GM12878 (cell line): ENCODE data around the gene DNAJC3. TPM values are rescaled to one million over a fixed set of nuclear protein-coding genes. Genes with fewer than 3 reads are reported as not detected.
"Not testable (repeated sequence)": the region's sequence is repeated elsewhere in the genome, so short reads cannot be mapped to it uniquely, and the experiment has no call there.

Experiments
- ATAC-seq: fragments of 200-7000 bp; cut with Tn5 transposase; 3 replicates; pipeline ENCODE4 v1.9.1; 2020; ENCODE audit warnings: mild to moderate bottlenecking, moderate library complexity
- BruUV-seq: library from RNA; stranded (reverse); fragments of 400-500 nt; replicated peaks from 2 replicates; lab custom pipeline; 2021; lab: Mats Ljungman, UMichigan
- CTCF ChIA-PET: fragments of 300-600 bp; sonication (Branson Sonifier 250); formaldehyde crosslinking; extraction: SDS; loops from one replicate; lab custom pipeline; 2021; ENCODE audit warnings: inconsistent platforms; lab: Yijun Ruan, JAX
- POLR2A ChIA-PET: fragments of 350-600 bp; formaldehyde crosslinking; extraction: SDS; loops from one replicate; lab custom pipeline; 2021; ENCODE audit warnings: inconsistent platforms; lab: Charles Lee
- RAD21 ChIA-PET: fragments of 300-600 bp; sonication (Branson Sonifier 250); formaldehyde crosslinking; loops from one replicate; lab custom pipeline; 2023; ENCODE audit warnings: antibody characterized with exemption; ENCODE audit not compliant: unreplicated experiment; lab: Charles Lee
- SMC1A ChIA-PET: fragments of 300-600 bp; sonication (Branson Sonifier 250); formaldehyde crosslinking; loops from one replicate; lab custom pipeline; 2023; ENCODE audit not compliant: unreplicated experiment, uncharacterized antibody; lab: Charles Lee
- DNase-seq: peaks from one replicate; pipeline ENCODE4 v3.0.0-alpha.2; 2011; ENCODE audit warnings: low read depth, low spot score
- FAIRE-seq: peaks from 3 replicates; lab custom pipeline; 2011; peaks lifted over from hg19 to GRCh38; lab: Jason Lieb, UNC
- H2AFZ ChIP-seq: 2 replicates; pipeline ENCODE4 v1.6.0; 2011; ENCODE audit warnings: low read depth, low read length, control low read depth; ENCODE audit not compliant: control insufficient read depth
- H3K27ac ChIP-seq: 2 replicates; pipeline ENCODE4 v1.5.1; 2011; ENCODE audit warnings: control low read depth; ENCODE audit not compliant: control insufficient read depth, insufficient read depth
- H3K27me3 ChIP-seq, 2 experiments: replicated peaks in 1 of 2; 2 replicates each; pipeline versions ENCODE4 v1.6.0 to v1.6.1; 2011; ENCODE audit warnings: low read length in 1 of 2; ENCODE audit not compliant: control insufficient read depth in 2 of 2, insufficient read depth in 2 of 2
- H3K36me3 ChIP-seq, 2 experiments: 2 replicates each; pipeline ENCODE4 v1.5.1; 2011; ENCODE audit warnings: low read length in 1 of 2; ENCODE audit not compliant: control insufficient read depth in 2 of 2, insufficient read depth in 2 of 2
- H3K4me1 ChIP-seq: 2 replicates; pipeline ENCODE4 v1.6.1; 2011; ENCODE audit warnings: mild to moderate bottlenecking, low read length, moderate library complexity, mixed read lengths; ENCODE audit not compliant: control insufficient read depth, insufficient read depth
- H3K4me2 ChIP-seq: 2 replicates; pipeline ENCODE4 v1.6.0; 2011; ENCODE audit warnings: control low read depth; ENCODE audit not compliant: control insufficient read depth, insufficient read depth
- H3K4me3 ChIP-seq: fragments of 200-600 bp; sonication (generic); 2 replicates; pipeline ENCODE4 v1.5.1; 2016
- H3K79me2 ChIP-seq: 2 replicates; pipeline ENCODE4 v1.6.0; 2011; ENCODE audit warnings: low read length; ENCODE audit not compliant: control insufficient read depth, insufficient read depth
- H3K9ac ChIP-seq: 2 replicates; pipeline ENCODE4 v1.8.0; 2011; ENCODE audit warnings: low read length, control low read depth, mixed read lengths; ENCODE audit not compliant: control insufficient read depth, insufficient read depth
- H3K9me3 ChIP-seq: replicated peaks from 3 replicates; pipeline ENCODE4 v1.5.1; 2011; ENCODE audit warnings: mild to moderate bottlenecking, low read length; ENCODE audit not compliant: control insufficient read depth, insufficient read depth
- H4K20me1 ChIP-seq: 2 replicates; pipeline ENCODE4 v1.6.0; 2011; ENCODE audit not compliant: control insufficient read depth, insufficient read depth
- CBX5 ChIP-seq: sonication (generic); IDR thresholded peaks from 2 replicates; pipeline ENCODE4 v1.6.1; 2016; ENCODE audit warnings: low read depth, moderate library complexity, mild to moderate bottlenecking, inconsistent platforms
- MEF2B ChIP-seq: fragments of 450-650 bp; IDR thresholded peaks from 2 replicates; pipeline ENCODE4 v1.6.1; 2018; ENCODE audit warnings: mild to moderate bottlenecking, moderate library complexity; ENCODE audit not compliant: partially characterized antibody, poor library complexity, severe bottlenecking
- WGBS: methylation state at CpG from one replicate; pipeline ENCODE4 v1.1.6; 2016; ENCODE audit warnings: low lambda C conversion rate; ENCODE audit not compliant: insufficient replicate concordance, insufficient coverage; ENCODE audit errors: missing lambda C conversion rate; 5-methylcytosine and 5-hydroxymethylcytosine counted together
- in situ Hi-C: fragments of 300-500 bp; cut with MboI; formaldehyde crosslinking; loops from 9 replicates; pipeline ENCODE4 v1.14.3; 2018; ENCODE audit warnings: mixed read lengths
- intact Hi-C: fragments of 100-400 bp; cut with micrococcal nuclease; formaldehyde crosslinking; loops from one replicate; pipeline ENCODE4 v1.14.2; 2022; ENCODE audit not compliant: unreplicated experiment
- polyA plus RNA-seq, 11 experiments: library from polyadenylated mRNA; depleted of rRNA in 4 of 11; unstranded in 6 of 11; stranded (reverse) in 5 of 11; fragments of >200 nt; fragmentation: Nextera tagmentation in 4 of 11; fragmentation: Illumina TruSeq in 1 of 11; extraction: Ambion mirVana in 4 of 11; extraction: Trizol in 1 of 11; gene quantifications; 1 replicate in 1 of 11; 2 replicates in 10 of 11; pipeline versions ENCODE4 v1.2.1 to v1.2.3, GENCODE V29; 2011 to 2016; ENCODE audit warnings: inconsistent platforms in 2 of 11, missing spikeins in 2 of 11, low read depth in 1 of 11
- total RNA-seq, 4 experiments: library from RNA; depleted of rRNA in 3 of 4; stranded (reverse); fragments of >200 nt in 3 of 4; fragmentation: Illumina TruSeq in 1 of 4; extraction: Trizol in 1 of 4; gene quantifications; 2 replicates each; pipeline versions ENCODE4 v1.2.1 to v1.2.3, GENCODE V29; 2013 to 2021
- TF ChIP-seq, protein P1 (sequence below): fragments of 150-350 bp; IDR thresholded peaks from 2 replicates; pipeline ENCODE4 v1.6.1; 2014; ENCODE audit warnings: mild to moderate bottlenecking, low read depth, low read length

DNAJC3 gene
- total and polyA plus RNA-seq, 10 of the 15 experiments (the other 5 are each of a cell fraction or from before 2014, with no cell fraction given): 9.3 to 37.4 (median 19.0) TPM

DNA sequence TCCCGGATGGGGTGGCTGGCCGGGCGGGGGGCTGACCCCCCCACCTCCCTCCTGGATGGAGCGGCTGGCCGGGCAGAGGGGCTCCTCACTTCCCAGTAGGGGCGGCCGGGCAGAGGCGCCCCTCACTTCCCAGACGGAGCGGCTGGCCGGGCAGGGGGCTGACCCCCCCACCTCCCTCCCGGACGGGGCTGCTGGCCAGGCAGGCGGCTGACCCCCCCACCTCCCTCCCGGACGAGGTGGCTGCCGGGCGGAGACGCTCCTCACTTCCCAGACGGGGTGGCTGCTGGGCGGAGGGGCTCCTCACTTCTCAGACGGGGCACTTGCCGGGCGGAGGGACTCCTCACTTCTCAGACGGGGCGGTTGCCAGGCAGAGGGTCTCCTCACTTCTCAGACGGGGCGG, 14.0 kb downstream of the DNAJC3 start:
- H3K4me1 ChIP-seq, H3K4me3 ChIP-seq, BruUV-seq, H3K27me3 ChIP-seq, H2AFZ ChIP-seq, intact Hi-C loops, RAD21 ChIA-PET, FAIRE-seq, SMC1A ChIA-PET, H3K27ac ChIP-seq, H3K9me3 ChIP-seq, H3K36me3 ChIP-seq, POLR2A ChIA-PET, H4K20me1 ChIP-seq, H3K4me2 ChIP-seq, DNase-seq, ATAC-seq, H3K9ac ChIP-seq, CTCF ChIA-PET: not testable (repeated sequence)
- in situ Hi-C loops: loop anchor here (25.0 kb wide), 1 partner anchor 1746 kb away; the partner anchor contains the start of gene RAP2A
- 95% methylated on average over 4 of the region's 28 CpGs for WGBS
- peaks cover 43% of the 10 kb centered on the region for H3K79me2 ChIP-seq

DNA sequence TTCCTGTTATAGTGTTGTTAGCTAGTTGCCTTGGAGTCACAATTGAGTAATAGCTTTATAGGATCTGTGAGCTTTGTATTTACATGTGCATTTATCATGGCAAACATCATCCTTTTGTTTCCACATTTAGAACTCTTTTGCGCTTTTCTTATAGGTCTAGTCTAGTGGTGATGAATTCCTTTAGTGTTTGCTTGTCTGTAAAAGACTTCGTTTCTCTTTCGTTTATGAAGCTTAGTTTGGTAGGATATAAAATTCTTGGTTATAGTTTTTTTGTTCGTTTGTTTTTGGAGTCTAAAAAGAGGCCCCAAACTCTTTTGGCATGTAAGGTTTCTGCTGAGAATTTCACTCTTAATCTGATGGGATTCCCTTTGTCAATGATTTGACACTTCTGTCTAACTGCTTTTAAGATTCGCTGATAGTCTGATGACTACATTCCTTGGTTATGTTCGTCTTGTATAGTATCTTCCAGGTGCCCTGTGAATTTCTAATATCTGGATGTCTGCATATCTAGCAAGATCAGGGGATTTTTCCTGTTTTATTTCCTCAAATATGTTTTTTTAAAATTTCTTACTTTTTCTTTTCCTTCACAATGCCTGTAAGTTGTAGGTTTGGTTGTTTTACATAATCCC, 20.2 kb downstream of the DNAJC3 start:
- DNase-seq: no peak
- no peak overlapping the region for H3K27ac ChIP-seq
- TF ChIP-seq MEF2B (no peak), CBX5 (peak; percentile 45; the same call in 1 of the 2 replicates)
- TF ChIP-seq, protein P1, sequence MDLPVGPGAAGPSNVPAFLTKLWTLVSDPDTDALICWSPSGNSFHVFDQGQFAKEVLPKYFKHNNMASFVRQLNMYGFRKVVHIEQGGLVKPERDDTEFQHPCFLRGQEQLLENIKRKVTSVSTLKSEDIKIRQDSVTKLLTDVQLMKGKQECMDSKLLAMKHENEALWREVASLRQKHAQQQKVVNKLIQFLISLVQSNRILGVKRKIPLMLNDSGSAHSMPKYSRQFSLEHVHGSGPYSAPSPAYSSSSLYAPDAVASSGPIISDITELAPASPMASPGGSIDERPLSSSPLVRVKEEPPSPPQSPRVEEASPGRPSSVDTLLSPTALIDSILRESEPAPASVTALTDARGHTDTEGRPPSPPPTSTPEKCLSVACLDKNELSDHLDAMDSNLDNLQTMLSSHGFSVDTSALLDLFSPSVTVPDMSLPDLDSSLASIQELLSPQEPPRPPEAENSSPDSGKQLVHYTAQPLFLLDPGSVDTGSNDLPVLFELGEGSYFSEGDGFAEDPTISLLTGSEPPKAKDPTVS: no peak
- SMC1A ChIA-PET: interaction anchor here (0.7 kb wide), 2 partner anchors 28 to 241 kb away, joined by 3 read pairs; no protein-coding TSS in a partner anchor
- no peaks in the 10 kb centered on the region for H3K4me1 ChIP-seq
- RAD21 ChIA-PET: interaction anchor here (0.7 to 1.6 kb wide), 2 partner anchors 92 to 136 kb away, joined by 3 to 4 read pairs; no protein-coding TSS in a partner anchor
- in situ Hi-C loops: loop anchor here (25.0 kb wide), 1 partner anchor 1740 kb away; the partner anchor contains the start of gene RAP2A
- no peak overlapping the region for H2AFZ ChIP-seq
- H3K27me3 ChIP-seq: no peaks in the 10 kb centered on the region
- peaks cover 2% of the 10 kb centered on the region; the same call in 2 of the 3 replicates for H3K9me3 ChIP-seq
- no peak overlapping the region for H3K4me2 ChIP-seq
- POLR2A ChIA-PET: interaction anchor here (0.7 kb wide), 1 partner anchor 13 kb away, joined by 4 read pairs; no protein-coding TSS in a partner anchor
- 0 out of 4 replicates have a peak, but pooled peaks cover 0 to 3% of the 10 kb centered on the region in 2 experiments for H3K36me3 ChIP-seq
- FAIRE-seq: no peak
- H4K20me1 ChIP-seq: no peaks in the 10 kb centered on the region
- CTCF ChIA-PET: interaction anchor here (0.7 to 0.8 kb wide), 2 partner anchors 12 to 17 kb away, joined by 3 to 5 read pairs; no protein-coding TSS in a partner anchor
- WGBS: 88% methylated on average over 6 of the region's 6 CpGs
- H3K4me3 ChIP-seq: no peak overlapping the region
- no TSS peak for BruUV-seq
- H3K9ac ChIP-seq: no peak overlapping the region
- ATAC-seq: no peak
- intact Hi-C loops: no loop called here
- H3K79me2 ChIP-seq: peaks cover 55% of the 10 kb centered on the region
